Heart left ventricle (tissue), 16 donors: Measurements from ENCODE around the gene ELANE. TPM values are rescaled to one million over a fixed set of nuclear protein-coding genes. Genes with fewer than 3 reads are reported as not detected.

Source experiments
- ATAC-seq, 4 donors: fragments of 200-7000 bp; cut with Tn5 transposase; one replicate each; pipeline ENCODE4 v1.9.1; 2020 to 2022; ENCODE audit warnings: moderate library complexity in 4 of 4, mild to moderate bottlenecking in 3 of 4, moderate number of reproducible peaks in 1 of 4
- DNase-seq, 5 donors: peaks; one replicate each; pipeline ENCODE4 v3.0.0-alpha.2; 2020
- H3K27ac ChIP-seq, 12 donors: fragments of 200-600 bp; sonication (generic) in 4 of 12; one replicate each; pipeline versions ENCODE4 v1.5.0 to v1.8.0; 2016 to 2022; ENCODE audit warnings: mild to moderate bottlenecking in 2 of 12
- H3K27me3 ChIP-seq, 9 donors: fragments of 200-600 bp; sonication (generic) in 2 of 9; one replicate each; pipeline versions ENCODE4 v1.5.1 to v1.8.0; 2016 to 2022; ENCODE audit warnings: mild to moderate bottlenecking in 3 of 9
- H3K36me3 ChIP-seq, 9 donors: fragments of 200-600 bp; sonication (generic) in 2 of 9; one replicate each; pipeline versions ENCODE4 v1.5.0 to v1.8.0; 2018 to 2022; ENCODE audit warnings: mild to moderate bottlenecking in 2 of 9
- H3K4me1 ChIP-seq, 12 donors: fragments of 200-600 bp; sonication (generic) in 4 of 12; one replicate each; pipeline versions ENCODE4 v1.5.0 to v1.8.0; 2016 to 2022; ENCODE audit warnings: mild to moderate bottlenecking in 3 of 12
- H3K4me3 ChIP-seq, 12 donors: fragments of 200-600 bp; sonication (generic) in 4 of 12; one replicate each; pipeline versions ENCODE4 v1.5.0 to v1.8.0; 2017 to 2022; ENCODE audit warnings: mild to moderate bottlenecking in 9 of 12, moderate library complexity in 4 of 12
- H3K9me3 ChIP-seq, 12 donors: fragments of 200-600 bp; sonication (generic) in 4 of 12; one replicate each; pipeline versions ENCODE4 v1.5.0 to v1.8.0; 2016 to 2022; ENCODE audit warnings: mild to moderate bottlenecking in 1 of 12
- POLR2A ChIP-seq, 2 donors: fragments of 450-650 bp; IDR thresholded peaks; one replicate each; pipeline ENCODE4 v1.6.1; 2017; ENCODE audit warnings: antibody characterized with exemption in 2 of 2, mild to moderate bottlenecking in 2 of 2, moderate library complexity in 2 of 2
- WGBS, 4 donors: extraction: QIAGEN DNeasy Blood & Tissue Kit in 2 of 4; methylation state at CpG; one replicate each; pipeline versions ENCODE4 v1.1.5 to v1.1.7; 2013 to 2018; 5-methylcytosine and 5-hydroxymethylcytosine counted together
- intact Hi-C, 10 donors: fragments of 100-400 bp; cut with DNase I; formaldehyde crosslinking; loops; one replicate each; pipeline versions ENCODE4 v1.11.1 to v1.14.2; 2022
- polyA plus RNA-seq, 2 donors: library from polyadenylated mRNA; stranded (reverse); fragments of 200-250 nt; gene quantifications; one replicate each; pipeline ENCODE4 v1.2.3, GENCODE V29; 2013
- total RNA-seq, 9 donors: library from RNA; depleted of rRNA in 2 of 9; stranded (reverse); fragments of >200 nt in 2 of 9; fragmentation: NEBNext Ultra II Directional in 3 of 9; extraction: Animal tissue kit (Norgen Biotek cat#: 25700) in 3 of 9; gene quantifications; one replicate each; pipeline versions ENCODE4 v1.1.0 to v1.2.4, GENCODE V29; 2016 to 2023
- TF ChIP-seq, protein P1 (sequence below), 12 donors: fragments of 200-600 bp; sonication (generic) in 4 of 12; IDR thresholded peaks; one replicate each; pipeline versions ENCODE4 v1.5.0 to v1.8.0; 2018 to 2022; ENCODE audit warnings: antibody characterized with exemption in 12 of 12, mild to moderate bottlenecking in 5 of 12
- donor health status: ischemic (EF 13 %, LVEDD 7.1; RV severe dilation, severe dysfunction).
- donor health status: healthy with polysubstance abuse.
- donor health status: DM: no; HTN: yes; CAD: no.
- donor health status: DM: no; HTN: no; CAD: no.
- donor health status: ischemic (EF 25% LVEDD 6.9; RV normal size, moderate dysfunction).
- donor health status: ischemic (EF 25% LVEDD 5.7; RV mildly dilated, moderate dysfunction).
- donor health status: healthy.
- donor health status: DM: yes; HTN: yes; CAD: no.
- donor health status: ischemic (EF 35%, LVEDD 5.7; RV mildly dilated, moderate dysfunction).
- donor health status: nonischemic (EF 11% LVEDD 7.7; RV severe dilation, severe dysfunction).
- donor health status: DM: yes; HTN: yes; CAD: no.
- donor health status: PGD.
- donor health status: ischemic (EF 29% LVEDD 5.4; RV normal size, mild dysfunction).
- donor health status: nonischemic (EF 23%, LVEDD 6.1; RV moderate dilation, normal function).

The ELANE gene
- total and polyA plus RNA-seq, 11 donors: 0.42 to 1.8 (median 1.2) TPM; not detected in 5

DNA sequence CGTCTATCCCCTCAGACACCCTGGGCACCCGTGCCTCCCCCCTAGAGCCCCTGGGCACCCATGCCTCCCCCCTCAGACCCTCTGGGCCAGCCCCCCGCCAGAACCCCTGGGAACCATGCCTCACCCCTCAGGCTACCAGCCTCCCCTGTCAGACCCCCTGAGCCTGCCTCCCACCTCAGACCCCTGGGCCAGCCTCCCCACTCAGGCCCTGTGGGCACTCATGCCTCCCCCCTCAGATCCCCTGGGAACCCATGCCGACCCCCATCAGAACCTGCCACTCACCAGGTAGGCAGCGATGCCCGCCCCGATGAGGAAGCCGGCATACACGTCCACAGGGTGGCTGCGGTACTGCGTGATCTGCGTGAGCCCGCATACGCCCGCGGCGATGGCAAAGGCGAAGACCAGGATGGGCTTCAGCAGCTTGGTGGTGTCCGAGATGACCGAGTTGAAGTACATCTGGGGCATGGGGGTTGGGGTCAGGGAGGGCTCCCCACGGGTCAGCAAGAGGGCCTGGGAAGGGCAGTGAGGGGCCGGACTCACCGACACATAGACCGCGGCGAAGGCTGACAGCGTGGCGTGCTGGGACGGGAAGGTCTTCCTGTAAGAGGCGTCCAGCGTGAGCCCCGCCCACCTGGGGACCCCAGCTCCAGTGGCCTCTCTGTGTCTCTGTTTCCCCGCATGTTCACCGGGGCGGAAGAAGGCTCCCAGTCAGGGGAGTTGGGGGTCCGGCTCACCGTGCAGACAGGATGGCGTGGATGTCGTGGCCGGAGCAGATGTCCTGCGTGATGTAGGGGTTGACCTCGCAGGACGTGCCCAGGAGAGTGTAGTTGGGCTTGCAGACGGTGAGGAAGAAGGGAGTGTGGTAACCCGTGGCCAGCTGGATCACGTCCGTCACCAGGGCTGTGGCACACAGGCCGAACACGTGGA, 37.7 kb upstream of the ELANE start:
- ATAC-seq: peak; percentile 9 to 35 (median 19)
- H3K27ac ChIP-seq: no peak overlapping the region
- no peaks in the 10 kb centered on the region for H3K9me3 ChIP-seq
- H3K4me3 ChIP-seq: no peak overlapping the region
- 87 to 95% (median 92%) methylated on average over 39 to 49 of the region's 49 CpGs for WGBS, 4 donors
- no peaks in the 10 kb centered on the region for H3K27me3 ChIP-seq
- peaks cover 0 to 45% (median 36%) of the 10 kb centered on the region in 9 donors for H3K36me3 ChIP-seq
- peak in 2 of 5 donors; percentile 19 to 27 for DNase-seq
- no peak for TF ChIP-seq POLR2A (IDR thresholded peaks at IDR 0.05)
- TF ChIP-seq, protein P1, sequence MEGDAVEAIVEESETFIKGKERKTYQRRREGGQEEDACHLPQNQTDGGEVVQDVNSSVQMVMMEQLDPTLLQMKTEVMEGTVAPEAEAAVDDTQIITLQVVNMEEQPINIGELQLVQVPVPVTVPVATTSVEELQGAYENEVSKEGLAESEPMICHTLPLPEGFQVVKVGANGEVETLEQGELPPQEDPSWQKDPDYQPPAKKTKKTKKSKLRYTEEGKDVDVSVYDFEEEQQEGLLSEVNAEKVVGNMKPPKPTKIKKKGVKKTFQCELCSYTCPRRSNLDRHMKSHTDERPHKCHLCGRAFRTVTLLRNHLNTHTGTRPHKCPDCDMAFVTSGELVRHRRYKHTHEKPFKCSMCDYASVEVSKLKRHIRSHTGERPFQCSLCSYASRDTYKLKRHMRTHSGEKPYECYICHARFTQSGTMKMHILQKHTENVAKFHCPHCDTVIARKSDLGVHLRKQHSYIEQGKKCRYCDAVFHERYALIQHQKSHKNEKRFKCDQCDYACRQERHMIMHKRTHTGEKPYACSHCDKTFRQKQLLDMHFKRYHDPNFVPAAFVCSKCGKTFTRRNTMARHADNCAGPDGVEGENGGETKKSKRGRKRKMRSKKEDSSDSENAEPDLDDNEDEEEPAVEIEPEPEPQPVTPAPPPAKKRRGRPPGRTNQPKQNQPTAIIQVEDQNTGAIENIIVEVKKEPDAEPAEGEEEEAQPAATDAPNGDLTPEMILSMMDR (IDR thresholded peaks at IDR 0.05): no peak
- intact Hi-C loops: no loop called here
- H3K4me1 ChIP-seq: no peaks in the 10 kb centered on the region

DNA sequence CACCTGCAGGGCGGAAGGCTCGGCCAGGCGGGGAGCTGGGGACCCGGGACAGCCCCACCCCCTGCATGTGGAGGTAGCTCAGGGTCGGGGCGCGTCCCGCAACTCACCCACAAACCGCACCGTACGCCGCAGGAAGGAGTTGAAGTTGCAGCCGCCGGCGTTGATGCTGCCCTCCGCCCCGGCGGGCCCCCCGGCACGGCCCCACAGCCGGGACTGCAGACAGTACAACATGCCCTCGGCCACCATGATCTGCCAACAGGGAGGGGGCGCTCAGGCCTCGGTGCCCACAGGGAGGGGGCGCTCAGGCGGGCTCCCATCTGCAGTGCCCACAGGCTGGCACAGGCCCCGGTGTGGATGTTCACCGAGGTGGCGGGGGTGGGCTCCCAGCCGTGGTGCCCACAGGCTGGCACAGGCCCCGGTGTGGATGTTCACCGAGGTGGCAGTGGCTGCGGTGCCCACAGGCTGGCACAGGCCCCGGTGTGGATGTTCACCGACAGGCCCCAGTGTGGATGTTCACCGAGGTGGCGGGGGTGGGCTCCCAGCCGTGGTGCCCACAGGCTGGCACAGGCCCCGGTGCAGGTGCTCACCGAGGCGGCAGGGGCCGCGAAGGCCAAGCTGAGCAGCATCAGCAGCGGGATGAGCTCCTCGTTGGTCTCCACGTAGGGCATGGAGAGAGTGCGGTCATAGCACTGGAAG, 36.9 kb upstream of the ELANE start:
- DNase-seq: peak in 3 of 5 donors; percentile 19 to 61 (median 30)
- H3K4me1 ChIP-seq: no peaks in the 10 kb centered on the region

DNA sequence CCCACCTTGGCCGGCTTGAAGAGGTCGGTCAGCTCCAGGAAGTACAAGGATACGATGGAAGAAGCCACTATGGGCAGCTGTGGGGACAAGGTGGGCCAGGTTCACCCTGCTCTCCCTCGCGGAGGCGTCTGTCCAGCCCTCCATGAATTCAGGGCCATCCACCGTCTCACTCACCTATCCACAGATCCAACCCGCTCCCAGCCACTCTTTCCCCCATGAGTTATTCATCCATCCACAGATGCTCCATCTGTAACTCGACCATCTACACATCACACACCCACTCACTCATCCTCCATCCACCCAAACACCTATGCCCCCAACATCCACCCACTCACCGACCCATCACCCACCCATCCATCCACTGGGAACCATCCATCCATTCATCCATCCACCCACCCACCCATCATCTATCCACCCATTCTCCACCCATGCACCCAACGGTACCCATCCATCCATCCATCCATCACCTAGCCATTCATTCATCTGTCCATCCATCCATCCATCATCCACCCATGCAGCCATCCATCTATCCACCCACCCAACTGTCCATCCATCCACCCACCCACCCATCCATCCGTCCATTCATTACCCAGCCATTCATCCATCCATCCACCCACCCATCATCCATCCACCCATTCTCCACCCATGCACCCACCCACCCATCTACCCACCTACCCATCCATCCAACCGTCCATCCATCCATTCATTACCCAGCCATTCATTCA, 36.2 kb upstream of the ELANE start:
- 90 to 98% (median 96%) methylated on average over 12 to 13 of the region's 13 CpGs for WGBS, 4 donors
- no peak for TF ChIP-seq POLR2A (IDR thresholded peaks at IDR 0.05)
- TF ChIP-seq, protein P1 (IDR thresholded peaks at IDR 0.05): no peak
- ATAC-seq: no peak

More for the DNA sequence above, 36.9 kb upstream of the ELANE start:
- H3K9me3 ChIP-seq: no peaks in the 10 kb centered on the region
- 89 to 96% (median 93%) methylated on average over 15 to 47 of the region's 47 CpGs for WGBS, 4 donors
- peak in 2 of 4 donors; percentile 9 to 10 for ATAC-seq
- TF ChIP-seq POLR2A (IDR thresholded peaks at IDR 0.05): no peak
- TF ChIP-seq, protein P1 (IDR thresholded peaks at IDR 0.05): no peak
- H3K4me3 ChIP-seq: no peak overlapping the region
- H3K27ac ChIP-seq: no peak overlapping the region
- H3K36me3 ChIP-seq: peaks cover 0 to 37% (median 27%) of the 10 kb centered on the region in 9 donors
- intact Hi-C loops: no loop called here
- H3K27me3 ChIP-seq: no peaks in the 10 kb centered on the region

More for the DNA sequence above, 36.2 kb upstream of the ELANE start:
- Histone ChIP-seq H3K27ac (no peak overlapping the region), H3K36me3 (peaks cover 0 to 30% (median 20%) of the 10 kb centered on the region in 9 donors), H3K9me3 (no peaks in the 10 kb centered on the region), H3K4me1 (peaks cover 0 to under 1% (median 0%) of the 10 kb centered on the region in 12 donors), H3K27me3 (peaks cover 0 to under 1% (median 0%) of the 10 kb centered on the region in 9 donors), H3K4me3 (no peak overlapping the region)
- no peak for DNase-seq
- intact Hi-C loops: no loop called here
